GM23338 (cell line): ENCODE measurements around the gene MOGAT2. TPM values are rescaled to one million over a fixed set of nuclear protein-coding genes. Genes with fewer than 3 reads are reported as not detected.

Experiments used
- ATAC-seq: fragments of 200-7000 bp; cut with Tn5 transposase; 3 replicates; pipeline ENCODE4 v1.9.1; 2020
- DNase-seq: peaks from one replicate; pipeline ENCODE4 v3.0.0-alpha.2; 2015; ENCODE audit warnings: low spot score
- H2AFZ ChIP-seq: fragments of 200-600 bp; sonication (generic); 2 replicates; pipeline ENCODE4 v1.8.0; 2016; ENCODE audit warnings: antibody characterized with exemption, mild to moderate bottlenecking, moderate library complexity
- H3F3A ChIP-seq: fragments of 200-600 bp; sonication (generic); replicated peaks from 2 replicates; pipeline ENCODE4 v1.8.0; 2017; ENCODE audit warnings: antibody characterized with exemption, mixed run types, low read depth
- H3K27ac ChIP-seq: fragments of 200-600 bp; sonication (generic); 2 replicates; pipeline ENCODE4 v1.6.1; 2016; ENCODE audit warnings: low read depth
- H3K27me3 ChIP-seq: fragments of 200-600 bp; sonication (generic); 2 replicates; pipeline ENCODE4 v1.8.0; 2016; ENCODE audit warnings: mild to moderate bottlenecking, mixed run types, moderate library complexity; ENCODE audit not compliant: insufficient read depth
- H3K36me3 ChIP-seq: fragments of 200-600 bp; sonication (generic); 2 replicates; pipeline ENCODE4 v1.8.0; 2016; ENCODE audit warnings: mild to moderate bottlenecking; ENCODE audit not compliant: insufficient read depth
- H3K4me1 ChIP-seq: fragments of 200-600 bp; sonication (generic); 2 replicates; pipeline ENCODE4 v1.8.0; 2016; ENCODE audit warnings: mild to moderate bottlenecking, moderate library complexity; ENCODE audit not compliant: insufficient read depth
- H3K4me2 ChIP-seq: fragments of 200-600 bp; sonication (generic); 2 replicates; pipeline ENCODE4 v1.7.1; 2017; ENCODE audit warnings: mixed run types
- H3K4me3 ChIP-seq: fragments of 200-600 bp; sonication (generic); 2 replicates; pipeline ENCODE4 v1.6.1; 2016; ENCODE audit warnings: mixed run types
- H3K79me2 ChIP-seq: fragments of 200-600 bp; sonication (generic); replicated peaks from 2 replicates; pipeline ENCODE4 v1.8.0; 2017; ENCODE audit warnings: mild to moderate bottlenecking; ENCODE audit not compliant: insufficient read depth
- H3K9me2 ChIP-seq: fragments of 200-600 bp; sonication (generic); 2 replicates; pipeline ENCODE4 v1.8.0; 2017; ENCODE audit not compliant: insufficient read depth
- H4K20me1 ChIP-seq: fragments of 200-600 bp; sonication (generic); replicated peaks from 2 replicates; pipeline ENCODE4 v1.8.0; 2017; ENCODE audit warnings: mild to moderate bottlenecking; ENCODE audit not compliant: insufficient read depth
- H3K27ac Mint-ChIP-seq: 2 replicates; pipeline ENCODE4 v1.8.0; 2020; ENCODE audit warnings: inconsistent platforms, mild to moderate bottlenecking, moderate library complexity, mixed read lengths
- H3K27me3 Mint-ChIP-seq: 3 replicates; pipeline ENCODE4 v1.8.0; 2022; ENCODE audit warnings: low read depth, mild to moderate bottlenecking, moderate library complexity, mixed read lengths, inconsistent platforms; ENCODE audit not compliant: insufficient read depth, poor library complexity
- H3K36me3 Mint-ChIP-seq: 3 replicates; pipeline ENCODE4 v1.8.0; 2021; ENCODE audit warnings: low read depth, mild to moderate bottlenecking, inconsistent platforms, moderate library complexity, mixed read lengths
- H3K4me1 Mint-ChIP-seq: 3 replicates; pipeline ENCODE4 v1.8.0; 2020; ENCODE audit warnings: mild to moderate bottlenecking, inconsistent platforms, mixed read lengths
- H3K4me3 Mint-ChIP-seq: 3 replicates; pipeline ENCODE4 v1.8.0; 2021; ENCODE audit warnings: moderate library complexity, mild to moderate bottlenecking, inconsistent platforms, mixed read lengths
- H3K9me3 Mint-ChIP-seq: 3 replicates; pipeline ENCODE4 v1.8.0; 2020; ENCODE audit warnings: moderate library complexity, mild to moderate bottlenecking, inconsistent platforms, mixed read lengths
- CREB1 ChIP-seq: fragments of 250-450 bp; sonication (Bioruptor Pico); IDR thresholded peaks from 2 replicates; pipeline ENCODE4 v1.5.0; 2020; ENCODE audit warnings: low read depth, mild to moderate bottlenecking, moderate library complexity
- CTCF ChIP-seq, 2 experiments: fragments of 200-600 bp in 1 of 2; sonication (generic) in 1 of 2; conservative IDR thresholded peaks; 2 replicates each; pipeline versions ENCODE4 v1.5.1 to v1.6.1; 2016 to 2017; ENCODE audit warnings: antibody characterized with exemption in 2 of 2, low read depth in 2 of 2, mild to moderate bottlenecking in 2 of 2, moderate library complexity in 1 of 2
- ETS1 ChIP-seq: IDR thresholded peaks from 2 replicates; pipeline ENCODE4 v1.6.1; 2016; ENCODE audit warnings: antibody characterized with exemption
- EZH2 ChIP-seq: fragments of 200-600 bp; sonication (generic); IDR thresholded peaks from one replicate; pipeline ENCODE4 v1.8.0; 2017; ENCODE audit warnings: antibody characterized with exemption, mild to moderate bottlenecking, low read depth; ENCODE audit not compliant: unreplicated experiment
- EZH2phosphoT487 ChIP-seq: fragments of 200-600 bp; sonication (generic); IDR thresholded peaks from one replicate; pipeline ENCODE4 v1.8.1; 2018; ENCODE audit warnings: antibody characterized with exemption; ENCODE audit not compliant: unreplicated experiment
- JUNB ChIP-seq: IDR thresholded peaks from one replicate; pipeline ENCODE4 v1.6.1; 2016; ENCODE audit warnings: antibody characterized with exemption; ENCODE audit not compliant: unreplicated experiment
- NANOG ChIP-seq: IDR thresholded peaks from 2 replicates; pipeline ENCODE4 v1.6.1; 2016; ENCODE audit warnings: antibody characterized with exemption, borderline replicate concordance
- POLR2AphosphoS5 ChIP-seq: IDR thresholded peaks from 2 replicates; pipeline ENCODE4 v1.6.1; 2016; ENCODE audit warnings: antibody characterized with exemption, low read depth
- REST ChIP-seq: IDR thresholded peaks from one replicate; pipeline ENCODE4 v1.6.1; 2018; ENCODE audit warnings: antibody characterized with exemption; ENCODE audit not compliant: unreplicated experiment
- STAT1 ChIP-seq: IDR thresholded peaks from one replicate; pipeline ENCODE4 v1.6.1; 2016; ENCODE audit warnings: antibody characterized with exemption; ENCODE audit not compliant: unreplicated experiment
- ZNF114 ChIP-seq: fragments of 250-450 bp; sonication (Bioruptor Pico); IDR thresholded peaks from 2 replicates; pipeline ENCODE4 v1.5.0; 2020; ENCODE audit warnings: mild to moderate bottlenecking, moderate library complexity
- ZNF331 ChIP-seq: fragments of 250-450 bp; sonication (Bioruptor Pico); IDR thresholded peaks from 2 replicates; pipeline ENCODE4 v1.5.0; 2020; ENCODE audit warnings: low read depth, mild to moderate bottlenecking, moderate library complexity
- ZNF462 ChIP-seq: fragments of 250-450 bp; sonication (Bioruptor Pico); IDR thresholded peaks from 2 replicates; pipeline ENCODE4 v1.5.0; 2020; ENCODE audit warnings: mild to moderate bottlenecking, moderate library complexity
- polyA plus RNA-seq: library from polyadenylated mRNA; unstranded; fragments of >200 nt; fragmentation: Nextera tagmentation; extraction: Ambion mirVana; gene quantifications from 2 replicates; pipeline ENCODE4 v1.2.1, GENCODE V29; 2016
- total RNA-seq: library from RNA; depleted of rRNA; stranded (reverse); fragments of >200 nt; shearing (Covaris generic); gene quantifications from 2 replicates; pipeline ENCODE4 v1.2.3, GENCODE V29; 2014

The MOGAT2 gene
- total and polyA plus RNA-seq, 2 experiments from 2014 or later: not detected

- H3K27ac ChIP-seq: no peak overlapping the region
- no peaks in the 10 kb centered on the region for H3K36me3 ChIP-seq
- H3K36me3 Mint-ChIP-seq: peaks cover 3% of the 10 kb centered on the region
- TF ChIP-seq CTCF (conservative IDR thresholded peaks at IDR 0.05; ENCODE audit: low read depth in 2 of 2) (no peak), ZNF462 (CRISPR knock-in tag) (no peak), NANOG (no peak), JUNB (no peak), POLR2AphosphoS5 (no peak), STAT1 (no peak), REST (no peak), EZH2 (no peak), ETS1 (no peak), ZNF331 (CRISPR knock-in tag) (no peak), ZNF114 (CRISPR knock-in tag) (no peak), CREB1 (CRISPR knock-in tag) (no peak), EZH2phosphoT487 (no peak)
- no peak overlapping the region for H3K27ac Mint-ChIP-seq
- DNase-seq (no peak), ATAC-seq (no peak)
- peaks cover 7% of the 10 kb centered on the region; the same call in 1 of the 2 replicates for H3K27me3 ChIP-seq
- no peak overlapping the region for H3K4me2 ChIP-seq
- H3K9me2 ChIP-seq: no peaks in the 10 kb centered on the region
- no peaks in the 10 kb centered on the region; the same call in 2 of the 3 replicates for H3K4me1 Mint-ChIP-seq
- no peaks in the 10 kb centered on the region for H3F3A ChIP-seq
- H3K4me3 Mint-ChIP-seq: no peak overlapping the region; the same call in 2 of the 3 replicates
- H4K20me1 ChIP-seq: no peaks in the 10 kb centered on the region
- H3K79me2 ChIP-seq: no peaks in the 10 kb centered on the region
- 0 out of 2 replicates have a peak overlapping the region, but pooled peaks have one; percentile 23 for H2AFZ ChIP-seq
- H3K4me1 ChIP-seq: no peaks in the 10 kb centered on the region
- H3K9me3 Mint-ChIP-seq: peaks cover 15% of the 10 kb centered on the region
- no peak overlapping the region for H3K4me3 ChIP-seq
- H3K27me3 Mint-ChIP-seq: peaks cover 11% of the 10 kb centered on the region
Measured at GRCh38 chr11:75705541-75705940, 12.1 kb upstream of the MOGAT2 start.
